SU-DHL-6 (cell line): ENCODE measurements around the gene CST9.

Source experiments
- H2AFZ ChIP-seq: fragments of 200-600 bp; sonication (generic); 2 replicates; pipeline ENCODE4 v1.6.1; 2014; ENCODE audit warnings: low read depth, mild to moderate bottlenecking, moderate library complexity, mixed read lengths, antibody characterized with exemption, low read length; ENCODE audit not compliant: severe bottlenecking
- H3F3A ChIP-seq: fragments of 200-600 bp; shearing (Covaris generic); 2 replicates; pipeline ENCODE4 v1.6.0; 2016; ENCODE audit warnings: antibody characterized with exemption, mild to moderate bottlenecking; ENCODE audit not compliant: insufficient read depth
- H3K27ac ChIP-seq: fragments of 200-600 bp; sonication (generic); 2 replicates; pipeline ENCODE4 v1.5.1; 2016; ENCODE audit warnings: low read depth, mild to moderate bottlenecking, low read length, moderate library complexity, mixed read lengths
- H3K27me3 ChIP-seq: fragments of 200-600 bp; sonication (generic), shearing (Covaris generic); 2 replicates; pipeline ENCODE4 v1.6.0; 2014; ENCODE audit warnings: mild to moderate bottlenecking, low read length
- H3K36me3 ChIP-seq: fragments of 200-600 bp; sonication (generic); 2 replicates; pipeline ENCODE4 v1.6.1; 2014; ENCODE audit warnings: mild to moderate bottlenecking, low read length, mixed read lengths
- H3K4me2 ChIP-seq: fragments of 300-600, 200-600 bp; shearing (Covaris generic), sonication (generic); 2 replicates; pipeline ENCODE4 v1.6.0; 2014; ENCODE audit warnings: low read length, low read depth, mild to moderate bottlenecking; ENCODE audit not compliant: poor library complexity, severe bottlenecking
- H3K4me3 ChIP-seq: fragments of 200-600 bp; sonication (generic); 2 replicates; pipeline ENCODE4 v1.5.1; 2014; ENCODE audit warnings: antibody characterized with exemption, low read length, mild to moderate bottlenecking, mixed read lengths; ENCODE audit not compliant: insufficient read depth, poor library complexity, severe bottlenecking
- H3K79me2 ChIP-seq: fragments of 200-600 bp; sonication (generic); 2 replicates; pipeline ENCODE4 v1.6.1; 2014; ENCODE audit warnings: mild to moderate bottlenecking, low read length, moderate library complexity; ENCODE audit not compliant: insufficient read depth
- H3K9ac ChIP-seq: fragments of 200-600 bp; sonication (generic); 2 replicates; pipeline ENCODE4 v1.7.0; 2014; ENCODE audit warnings: mild to moderate bottlenecking, low read length
- H3K9me2 ChIP-seq: fragments of 200-600 bp; sonication (generic); replicated peaks from 2 replicates; pipeline ENCODE4 v1.6.1; 2014; ENCODE audit warnings: low read length; ENCODE audit not compliant: insufficient read depth
- H3K9me3 ChIP-seq: fragments of 200-600 bp; sonication (generic); 2 replicates; pipeline ENCODE4 v1.6.1; 2014; ENCODE audit warnings: low read length, mixed read lengths; ENCODE audit not compliant: insufficient read depth
- H4K20me1 ChIP-seq: fragments of 200-600 bp; sonication (generic); 2 replicates; pipeline ENCODE4 v1.6.1; 2014; ENCODE audit warnings: low read depth, mild to moderate bottlenecking, antibody characterized with exemption, low read length, moderate library complexity, mixed read lengths
- CTCF ChIP-seq: fragments of 200-600 bp; sonication (generic); IDR thresholded peaks from one replicate; pipeline ENCODE4 v1.5.1; 2017; ENCODE audit warnings: antibody characterized with exemption, mild to moderate bottlenecking, low read length, moderate library complexity; ENCODE audit not compliant: insufficient read depth, poor library complexity, severe bottlenecking
- EZH2phosphoT487 ChIP-seq: fragments of 200-600 bp; sonication (generic), shearing (Covaris generic); conservative IDR thresholded peaks from 2 replicates; pipeline ENCODE4 v1.6.1; 2018; ENCODE audit warnings: mild to moderate bottlenecking, antibody characterized with exemption, low read length, moderate library complexity, mixed read lengths

Gene CST9

GRCh38 chr20:23649830-23650417 is 44.2 kb upstream of the CST9 start:
- Histone ChIP-seq H3K27me3 (no peaks in the 10 kb centered on the region), H3K4me2 (no peak overlapping the region), H3K9ac (no peak overlapping the region), H3K9me3 (no peaks in the 10 kb centered on the region), H3K79me2 (no peaks in the 10 kb centered on the region), H3K9me2 (no peaks in the 10 kb centered on the region), H4K20me1 (no peaks in the 10 kb centered on the region), H3K4me3 (no peak overlapping the region), H3K27ac (no peak overlapping the region), H3K36me3 (no peaks in the 10 kb centered on the region), H2AFZ (no peak overlapping the region), H3F3A (no peaks in the 10 kb centered on the region)
- TF ChIP-seq EZH2phosphoT487 (no peak), CTCF (no peak)

- H3K9me3 ChIP-seq = no peaks in the 10 kb centered on the region
- no peaks in the 10 kb centered on the region for H3K27me3 ChIP-seq
- H3K9me2 ChIP-seq = no peaks in the 10 kb centered on the region
- no peak overlapping the region for H2AFZ ChIP-seq
- H3K9ac ChIP-seq = no peak overlapping the region
- no peak overlapping the region for H3K4me3 ChIP-seq
- H3K4me2 ChIP-seq = no peak overlapping the region
- no peak overlapping the region for H3K27ac ChIP-seq
- H3F3A ChIP-seq = no peaks in the 10 kb centered on the region
- H3K79me2 ChIP-seq = no peaks in the 10 kb centered on the region
- H3K36me3 ChIP-seq = no peaks in the 10 kb centered on the region
- no peaks in the 10 kb centered on the region for H4K20me1 ChIP-seq
- no peak for TF ChIP-seq CTCF
Measured at GRCh38 chr20:23649242-23649641, 43.5 kb upstream of the CST9 start.

- no peaks in the 10 kb centered on the region for H3K36me3 ChIP-seq
- H3K9ac ChIP-seq = no peak overlapping the region
- TF ChIP-seq CTCF = no peak
- TF ChIP-seq EZH2phosphoT487 = no peak
- H2AFZ ChIP-seq = no peak overlapping the region
- H3K9me2 ChIP-seq = no peaks in the 10 kb centered on the region
- no peak overlapping the region for H3K4me2 ChIP-seq
- no peak overlapping the region for H3K4me3 ChIP-seq
- no peaks in the 10 kb centered on the region for H3K79me2 ChIP-seq
- H3F3A ChIP-seq = no peaks in the 10 kb centered on the region
- no peaks in the 10 kb centered on the region for H3K9me3 ChIP-seq
- H3K27me3 ChIP-seq = no peaks in the 10 kb centered on the region
- H3K27ac ChIP-seq = no peak overlapping the region
- no peaks in the 10 kb centered on the region for H4K20me1 ChIP-seq
Measured at GRCh38 chr20:23647346-23647745, 41.6 kb upstream of the CST9 start.
